Measurements from ENCODE around the gene SERPINA4.
A peak's percentile ranks its signal among the peaks of the same experiment; 100 is the strongest.
"Not testable (repeated sequence)": the region's sequence is repeated elsewhere in the genome, so short reads cannot be mapped to it uniquely, and the experiment has no call there.

SERPINA4 gene

DNA sequence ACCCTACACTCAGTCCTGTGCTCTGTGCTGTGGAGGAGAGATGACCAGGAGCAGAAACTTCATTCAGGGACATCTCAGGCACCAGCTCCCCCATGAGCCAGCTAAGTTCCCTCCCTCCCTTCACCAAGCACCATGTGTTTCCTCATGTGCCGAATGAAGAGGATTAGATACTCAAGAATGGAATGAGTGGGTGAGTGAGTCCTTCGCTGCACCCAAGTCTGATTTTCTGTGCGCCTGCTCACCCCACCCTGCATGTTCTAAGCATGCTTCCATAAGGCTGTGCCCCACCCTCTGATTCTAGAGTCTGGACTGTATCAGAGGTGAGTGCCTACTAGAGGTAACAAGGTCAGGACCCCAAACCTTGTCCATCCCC is 32.1 kb downstream of the SERPINA4 start:
- no peak for DNase-seq

DNA sequence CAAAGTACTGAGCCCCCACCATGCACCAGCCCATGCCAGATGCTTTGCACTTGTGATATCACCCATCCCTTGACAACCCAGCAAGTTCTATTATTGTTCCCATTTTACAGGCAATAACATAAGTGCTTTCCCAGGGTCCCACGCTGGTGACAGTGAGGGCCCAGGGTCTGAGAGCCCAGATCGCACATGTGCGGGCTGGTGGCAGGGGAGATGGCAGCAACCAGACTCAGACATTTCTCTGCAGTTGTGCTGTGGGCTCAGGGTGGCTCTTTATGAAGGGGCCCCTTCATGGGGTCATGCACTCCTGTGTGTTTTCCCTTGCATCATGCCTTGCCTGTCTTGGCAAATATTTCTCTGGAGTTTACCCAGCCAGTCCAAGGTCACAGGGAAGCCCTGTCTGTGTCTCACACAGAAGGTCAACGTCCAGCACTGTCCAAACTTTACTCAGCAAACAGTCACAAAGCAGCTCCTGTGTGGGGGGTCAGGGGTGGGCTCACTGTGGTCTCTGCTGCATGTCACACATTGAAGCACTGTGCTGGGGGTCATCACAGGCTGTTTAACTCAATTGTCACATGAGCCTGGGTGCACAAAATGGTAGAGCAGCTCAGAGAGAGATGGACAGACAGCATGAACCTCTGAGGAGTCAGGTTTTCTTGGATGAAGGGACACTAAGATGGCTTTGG is 32.6 kb downstream of the SERPINA4 start:
- no peak for DNase-seq

DNA sequence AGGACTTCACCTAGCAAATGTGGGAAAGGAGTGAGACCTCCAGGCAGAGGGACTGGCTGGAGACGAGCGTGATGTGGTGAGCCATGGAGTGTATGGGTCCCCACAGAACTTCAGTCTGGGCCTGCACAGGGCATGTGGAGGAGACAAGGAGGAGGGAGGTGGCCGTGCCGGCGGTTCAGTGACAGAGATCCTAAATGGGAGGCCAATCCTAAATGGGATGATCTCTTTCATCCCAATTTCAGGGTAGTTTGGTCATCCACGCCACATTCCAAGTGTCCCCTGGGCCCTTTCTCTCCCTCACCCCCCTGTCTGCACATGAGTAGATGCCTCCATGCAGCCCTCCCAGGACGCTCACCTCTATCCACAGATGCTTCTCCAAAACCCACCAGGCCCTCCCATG is 33.2 kb downstream of the SERPINA4 start:
- DNase-seq, result no peak

DNA sequence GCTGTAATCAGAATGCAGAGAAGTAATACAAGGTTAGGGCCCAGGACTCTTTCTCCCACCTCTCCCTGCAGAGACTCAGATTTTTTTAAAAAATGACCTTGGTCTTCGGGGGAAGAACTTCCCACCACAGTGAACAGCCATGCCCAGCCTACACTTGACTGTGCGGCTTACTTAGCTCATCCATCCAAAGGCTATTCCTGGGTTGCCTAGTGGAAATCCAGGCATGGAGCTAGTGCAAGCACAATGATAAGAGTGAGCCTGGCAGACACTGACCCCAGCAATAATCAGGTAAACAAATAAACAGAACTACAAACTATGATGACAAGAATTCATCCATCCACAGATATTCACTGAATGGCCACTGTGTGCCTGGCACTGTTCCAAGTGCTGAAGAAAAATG is 34.7 kb downstream of the SERPINA4 start:
- DNase-seq, result no peak

DNA sequence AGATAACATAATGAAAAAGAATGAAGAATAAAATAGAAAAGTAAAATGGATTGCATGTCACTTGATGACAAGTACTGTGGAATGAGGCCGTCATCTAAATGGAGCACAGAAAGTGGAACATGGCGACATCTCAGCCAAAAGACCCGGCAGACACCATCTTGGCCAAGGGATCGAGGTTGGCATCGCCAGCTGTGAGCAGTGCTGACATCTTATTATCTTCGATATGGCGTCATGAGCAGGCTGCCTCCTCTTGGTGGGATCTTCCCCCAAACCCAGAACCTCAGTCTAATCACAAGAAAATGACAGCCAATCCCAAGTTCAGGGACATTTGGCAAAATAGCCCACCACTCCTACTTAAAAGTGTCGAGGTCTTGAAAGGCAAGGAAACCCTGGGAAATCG is 35.1 kb downstream of the SERPINA4 start:
- no peak for DNase-seq

DNA sequence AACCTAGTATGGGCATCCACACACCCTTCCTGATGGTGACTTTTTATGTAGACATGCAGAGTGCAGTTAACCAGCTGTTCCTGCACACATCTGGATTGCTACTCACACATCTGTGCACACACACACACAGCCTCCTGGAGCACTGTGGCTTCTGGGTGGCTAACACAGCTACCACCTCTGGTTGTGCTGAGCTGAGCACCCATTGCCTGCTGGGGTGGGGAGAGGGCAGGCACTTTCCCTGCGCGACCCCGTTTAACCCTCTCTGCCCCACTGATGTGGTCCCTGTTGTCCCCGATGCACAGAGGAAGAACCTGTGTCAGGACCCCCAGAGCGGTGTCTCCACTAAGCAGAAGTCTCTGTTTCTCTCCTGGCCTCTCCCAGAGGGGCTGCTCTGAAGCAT is 36.5 kb downstream of the SERPINA4 start:
- DNase-seq, result no peak

DNA sequence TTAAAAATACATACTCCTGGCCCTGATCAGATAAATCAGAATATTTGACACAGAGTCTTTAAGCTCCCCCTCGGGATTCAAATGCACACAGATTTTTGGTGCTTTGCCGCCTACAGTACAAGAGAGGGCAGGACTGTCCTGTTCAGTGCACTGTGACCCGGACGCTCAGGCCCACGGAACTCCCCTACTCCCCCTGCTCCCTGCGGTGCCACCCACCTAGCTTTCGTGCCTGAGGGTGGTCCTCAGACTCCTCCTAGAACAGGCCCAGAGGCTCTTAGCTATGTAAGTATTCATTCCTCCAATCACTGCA is 37.2 kb downstream of the SERPINA4 start:
- DNase-seq, result no peak

DNA sequence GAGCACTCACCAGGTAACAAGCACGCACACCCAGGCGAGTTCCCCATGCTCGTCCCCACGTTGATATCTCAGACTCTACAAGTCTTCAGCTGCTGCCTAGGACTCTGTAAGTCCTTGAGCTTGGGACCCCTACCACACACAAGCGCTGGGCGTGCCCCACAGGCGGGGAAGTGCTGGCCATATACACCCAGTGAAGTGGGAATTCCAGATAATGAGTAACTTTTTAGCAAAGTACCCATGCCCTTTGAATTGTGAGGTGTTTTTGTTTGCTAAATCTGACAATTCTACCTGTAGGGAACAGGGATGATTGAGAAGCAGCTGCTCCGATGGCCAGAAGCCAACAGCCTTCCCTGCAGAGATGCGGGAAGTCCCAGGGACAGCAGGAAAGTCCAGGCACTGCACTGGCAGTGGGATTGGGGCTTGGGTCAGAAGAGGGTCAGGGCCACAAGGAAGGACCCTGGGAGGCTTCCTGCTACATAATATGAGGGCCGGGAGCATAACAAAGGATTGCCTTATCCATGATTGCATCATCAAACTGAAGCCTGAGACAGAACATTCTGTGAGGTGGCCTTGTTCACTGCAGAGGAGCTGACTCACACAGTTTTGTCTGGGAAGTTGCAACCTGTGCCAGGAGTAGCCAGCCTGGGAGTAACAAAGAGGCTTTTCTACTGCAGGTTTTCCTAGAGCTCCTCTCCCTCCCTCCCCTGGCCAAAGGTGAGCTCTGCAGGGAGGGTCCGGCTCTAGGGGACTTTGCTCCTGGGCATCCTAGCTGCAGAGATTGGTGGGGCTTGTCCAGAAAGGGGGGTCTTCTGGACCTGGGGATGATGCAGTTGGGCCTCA is 37.8 kb downstream of the SERPINA4 start:
- DNase-seq, result peak; percentile 97

DNA sequence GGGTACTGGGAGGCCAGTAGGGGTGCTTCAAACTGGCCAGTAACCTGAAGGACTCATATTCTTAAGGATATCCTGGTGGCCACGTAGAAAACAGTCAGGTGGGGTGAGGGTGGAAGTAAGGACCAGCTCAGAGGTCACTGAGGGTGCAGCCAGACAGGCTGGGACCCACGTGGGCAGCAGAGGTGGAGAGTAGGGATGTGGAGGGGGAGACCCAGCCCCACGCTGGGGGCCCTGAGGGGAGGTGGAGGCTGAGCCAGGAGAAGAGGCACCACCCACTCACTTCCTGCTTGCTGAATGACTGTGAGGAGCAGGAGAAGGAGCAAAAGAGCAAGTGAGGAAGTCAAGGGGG is 38.4 kb downstream of the SERPINA4 start:
- no peak for DNase-seq

DNA sequence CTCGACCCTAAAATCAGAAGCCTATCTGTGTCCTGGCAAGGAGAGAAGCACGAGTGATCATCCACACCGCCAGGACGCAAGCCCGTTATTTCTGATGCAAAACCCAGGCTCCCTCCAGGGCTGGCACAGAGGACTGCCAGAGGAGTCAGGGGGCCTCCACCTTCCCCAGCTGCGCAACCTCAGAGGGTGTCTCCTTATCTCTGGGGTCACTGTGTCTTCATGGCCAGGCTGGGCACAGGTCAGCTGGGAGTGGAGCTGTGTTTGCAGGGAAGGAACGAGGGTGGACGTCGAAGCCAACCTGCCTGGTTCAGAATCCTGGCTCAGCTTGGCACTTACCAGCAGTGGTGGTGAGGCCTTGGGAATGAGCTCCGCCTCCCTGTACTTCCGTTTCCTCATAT is 38.9 kb downstream of the SERPINA4 start:
- no peak for DNase-seq

DNA sequence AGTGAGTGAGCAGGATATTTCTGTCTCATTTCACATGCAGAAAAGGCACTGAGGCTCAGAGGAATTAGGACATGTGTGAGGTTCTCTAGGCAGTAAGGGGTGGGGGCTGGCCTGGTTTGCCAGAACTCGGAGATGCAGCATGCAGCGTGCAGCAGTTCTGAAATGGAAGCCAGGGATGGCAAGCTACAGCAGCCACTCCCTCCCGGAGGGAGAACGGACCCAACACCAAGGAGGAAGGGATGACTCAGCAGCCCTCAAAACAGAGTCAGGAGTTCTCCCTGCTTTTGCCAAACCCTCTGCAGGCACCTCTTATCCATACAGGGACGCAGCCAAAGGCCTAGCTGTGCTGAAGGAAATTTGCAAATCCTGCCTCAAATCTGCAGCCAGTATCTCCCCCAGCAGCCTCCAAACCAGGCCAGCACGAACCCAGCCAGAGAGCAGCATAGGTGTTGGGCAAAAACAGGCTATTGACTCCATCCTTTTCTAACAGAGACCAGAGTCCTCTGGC is 40.7 kb downstream of the SERPINA4 start:
- peak; percentile 89 for DNase-seq

DNA sequence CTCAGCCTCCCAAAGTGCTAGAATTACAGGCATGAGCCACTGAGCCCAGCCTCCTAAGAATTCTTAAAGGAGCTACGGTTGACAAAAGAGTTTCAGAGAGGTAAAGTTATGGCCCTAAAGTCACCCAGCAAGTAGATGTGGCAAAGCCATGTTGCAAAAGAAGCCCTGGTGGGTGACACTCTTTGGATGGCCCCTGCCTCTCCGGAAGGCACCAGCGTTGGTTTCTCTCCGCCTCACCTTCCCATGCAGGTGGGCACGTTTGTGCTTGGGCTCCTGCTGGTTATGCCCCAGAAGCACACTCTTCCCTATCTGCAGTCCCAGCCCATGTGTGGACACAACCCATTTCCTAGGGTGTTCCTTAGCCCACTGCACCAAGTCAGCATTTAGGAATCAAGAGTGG is 41.5 kb downstream of the SERPINA4 start:
- DNase-seq, result no peak

DNA sequence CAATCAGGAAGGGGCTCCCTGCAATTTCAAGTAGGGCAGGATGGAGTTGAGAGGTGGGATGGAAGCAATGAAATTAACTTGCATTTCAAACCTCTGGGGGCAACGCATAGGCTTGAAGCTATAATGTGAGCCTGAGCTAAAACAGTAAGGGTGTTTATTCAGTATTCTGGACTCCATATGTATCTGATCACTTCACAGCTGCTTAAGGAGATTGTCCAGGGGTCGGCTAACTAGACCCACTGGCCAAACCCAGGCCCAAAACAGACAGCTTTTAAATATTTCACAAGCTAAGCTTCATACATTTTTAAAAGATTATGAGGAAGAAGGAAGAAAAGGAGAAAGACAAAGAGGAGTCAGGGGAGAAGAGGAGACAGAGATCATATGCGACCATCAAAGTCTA is 44.1 kb downstream of the SERPINA4 start:
- no peak for DNase-seq

DNA sequence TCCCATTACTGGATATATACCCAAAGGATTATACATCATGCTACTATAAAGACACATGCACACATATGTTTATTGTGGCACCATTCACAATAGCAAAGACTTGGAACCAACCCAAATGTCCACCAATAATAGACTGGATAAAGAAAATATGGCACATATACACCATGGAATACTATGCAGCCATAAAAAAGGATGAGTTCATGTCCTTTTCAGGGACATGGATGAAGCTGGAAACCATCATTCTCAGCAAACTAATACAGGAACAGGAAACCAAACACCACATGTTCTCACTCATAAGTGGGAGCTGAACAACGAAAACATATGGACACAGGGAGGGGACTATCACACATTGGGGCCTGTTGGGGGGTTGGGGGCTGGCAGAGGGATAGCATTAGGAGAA is 47.7 kb downstream of the SERPINA4 start:
- not testable (repeated sequence) for DNase-seq

DNA sequence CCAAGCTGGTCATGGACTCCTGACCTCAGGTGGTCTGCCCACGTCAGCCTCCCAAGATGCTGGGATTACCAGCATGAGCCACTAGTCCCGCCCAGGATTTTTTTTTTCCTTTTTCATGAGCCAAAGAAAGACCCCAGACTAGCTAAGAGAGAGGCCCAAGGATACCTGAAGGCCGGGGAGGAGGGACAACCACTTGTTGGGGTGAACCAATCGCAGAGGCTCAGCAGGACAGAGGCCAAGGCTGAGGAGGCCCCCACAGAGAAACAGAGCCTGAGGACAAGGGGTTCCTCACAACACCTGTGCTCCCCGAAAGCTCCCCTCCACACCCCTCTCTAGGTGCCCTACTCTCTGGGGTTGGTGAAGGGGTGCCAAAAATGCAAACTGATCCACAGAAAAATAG is 49.9 kb downstream of the SERPINA4 start:
- DNase-seq, result no peak

DNA sequence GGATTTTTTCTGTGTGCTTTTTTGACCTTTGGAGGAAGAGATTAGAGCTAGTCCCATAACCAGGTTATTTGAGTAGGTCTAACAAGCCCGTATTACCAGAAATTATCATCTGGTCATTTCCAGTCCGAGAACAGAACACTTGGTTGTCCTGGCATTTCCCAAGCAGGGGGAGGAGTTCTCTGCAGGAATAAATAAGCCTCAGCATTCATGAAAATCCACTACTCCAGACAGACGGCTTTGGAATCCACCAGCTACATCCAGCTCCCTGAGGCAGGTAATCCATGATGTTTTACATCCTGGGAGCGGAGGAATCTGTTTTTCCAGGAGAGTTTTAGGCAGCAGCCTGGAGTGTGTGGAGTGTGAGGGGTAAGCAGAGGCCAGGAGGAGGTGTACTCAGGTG is 50.9 kb downstream of the SERPINA4 start, which contains the start of gene SERPINA3:
Gene SERPINA3 (plus strand): TSS at position 218 of the 400 bp plus-strand sequence. CDS start 2,051 bp downstream, outside the sequence.
- DNase-seq, result no peak

DNA sequence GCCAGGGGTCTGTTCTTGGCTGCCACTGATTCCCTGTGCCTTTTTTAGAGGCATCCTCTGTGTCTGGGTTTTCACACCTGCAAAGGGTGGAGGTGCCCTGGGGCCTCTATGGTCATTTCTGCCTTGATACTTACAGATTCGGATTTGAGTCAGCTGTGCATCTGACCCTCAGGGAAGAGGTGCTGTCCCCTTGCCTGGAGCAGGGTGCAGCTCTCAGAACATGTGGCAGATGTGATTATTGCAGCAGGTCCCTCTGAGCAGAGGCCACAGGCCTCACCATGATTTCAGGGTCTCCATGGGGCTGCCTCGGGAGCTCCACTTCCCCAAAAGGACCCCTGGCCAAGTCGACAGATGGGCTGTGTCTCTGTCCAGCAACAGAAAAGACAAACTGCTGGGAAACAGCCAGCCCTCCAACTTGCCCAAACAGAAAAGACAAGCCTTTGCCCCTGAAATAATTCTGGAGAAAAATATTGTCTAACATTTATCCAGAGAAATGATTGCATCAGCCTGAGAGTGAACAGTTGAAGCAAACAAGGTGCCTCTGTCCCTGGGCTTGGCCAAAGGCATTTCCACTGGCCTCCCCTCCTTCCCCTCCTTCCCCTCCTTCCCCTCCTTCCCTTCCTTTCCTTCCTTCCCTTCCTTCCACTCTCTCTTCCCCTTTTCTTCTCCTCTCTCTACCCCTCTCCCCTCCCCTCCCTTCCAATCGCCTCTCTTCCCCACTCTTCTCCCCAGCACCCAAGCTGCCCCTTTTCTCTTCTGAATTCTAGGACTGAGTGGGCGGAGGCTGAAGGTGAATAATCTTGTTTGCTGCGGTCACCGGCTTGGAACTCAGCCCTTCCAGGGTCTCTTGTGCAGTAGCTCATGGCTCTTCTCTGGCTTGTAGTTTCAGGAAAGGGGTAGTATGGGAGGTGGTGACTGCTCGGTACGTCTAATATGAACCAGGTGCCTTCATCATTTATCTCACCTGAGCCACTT is 51.6 kb downstream of the SERPINA4 start:
- DNase-seq, result no peak

DNA sequence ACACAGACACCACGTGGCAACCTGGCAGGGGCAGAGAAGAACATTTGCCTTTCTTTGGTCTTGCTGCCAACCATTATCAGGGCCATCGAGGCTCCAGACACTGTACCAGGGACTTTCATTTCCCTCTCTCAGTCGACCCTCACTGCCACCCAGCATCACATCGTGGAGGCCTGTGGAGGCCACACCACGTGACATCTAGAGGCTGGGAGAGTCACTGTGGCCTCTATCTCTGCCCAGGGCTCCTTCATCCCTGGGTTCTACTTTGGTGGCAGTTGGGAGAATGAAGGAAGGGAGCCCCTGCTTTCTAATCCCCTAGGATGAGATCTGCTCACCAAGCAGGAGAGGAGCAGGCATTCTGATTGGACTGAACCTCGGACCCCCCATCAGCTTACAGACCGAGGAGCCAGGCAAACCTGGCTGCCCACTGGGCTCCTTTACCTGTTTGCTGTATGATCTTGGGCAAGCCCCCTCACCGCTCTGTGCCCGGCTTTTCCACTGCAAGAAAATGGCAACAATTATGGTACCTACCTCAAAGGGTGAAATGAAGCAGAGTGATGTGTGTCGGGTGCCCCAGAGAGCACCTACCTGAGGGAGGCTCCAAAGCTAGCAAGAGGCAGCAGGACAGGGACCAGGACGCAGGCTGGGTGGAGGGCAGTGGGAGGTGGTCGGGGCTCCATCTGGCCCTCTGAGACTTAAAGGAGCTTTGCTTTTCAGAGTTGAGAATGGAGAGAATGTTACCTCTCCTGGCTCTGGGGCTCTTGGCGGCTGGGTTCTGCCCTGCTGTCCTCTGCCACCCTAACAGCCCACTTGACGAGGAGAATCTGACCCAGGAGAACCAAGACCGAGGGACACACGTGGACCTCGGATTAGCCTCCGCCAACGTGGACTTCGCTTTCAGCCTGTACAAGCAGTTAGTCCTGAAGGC is 52.7 kb downstream of the SERPINA4 start:
- no peak for DNase-seq

DNA sequence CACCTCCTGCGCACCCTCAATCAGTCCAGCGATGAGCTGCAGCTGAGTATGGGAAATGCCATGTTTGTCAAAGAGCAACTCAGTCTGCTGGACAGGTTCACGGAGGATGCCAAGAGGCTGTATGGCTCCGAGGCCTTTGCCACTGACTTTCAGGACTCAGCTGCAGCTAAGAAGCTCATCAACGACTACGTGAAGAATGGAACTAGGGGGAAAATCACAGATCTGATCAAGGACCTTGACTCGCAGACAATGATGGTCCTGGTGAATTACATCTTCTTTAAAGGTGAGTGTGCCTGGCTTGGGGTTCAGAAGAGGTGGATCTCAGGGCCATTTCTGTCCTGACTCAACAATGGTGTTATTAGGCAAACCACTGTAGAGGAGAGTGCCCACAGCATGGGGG is 53.6 kb downstream of the SERPINA4 start:
- no peak for DNase-seq

DNA sequence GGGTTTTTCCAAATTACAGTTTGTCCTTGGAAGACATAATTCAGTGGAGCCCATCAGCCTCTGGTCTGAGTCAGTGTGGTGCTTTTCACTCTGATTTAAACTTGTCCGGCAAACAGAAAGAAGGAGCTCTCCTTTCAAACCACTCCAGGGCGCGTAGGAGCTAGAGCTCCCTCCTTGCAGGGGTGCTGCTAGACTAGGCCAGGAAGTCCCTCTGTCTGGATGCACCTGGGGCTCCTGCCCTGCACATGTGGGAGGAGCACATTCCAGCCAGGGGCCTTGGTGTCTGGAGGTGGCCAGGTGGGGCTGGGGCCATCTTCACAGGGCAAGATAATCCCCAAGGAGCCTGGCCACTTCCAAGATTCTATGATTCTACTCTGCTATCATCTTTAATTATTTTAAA is 54.0 kb downstream of the SERPINA4 start:
- DNase-seq, result no peak

DNA sequence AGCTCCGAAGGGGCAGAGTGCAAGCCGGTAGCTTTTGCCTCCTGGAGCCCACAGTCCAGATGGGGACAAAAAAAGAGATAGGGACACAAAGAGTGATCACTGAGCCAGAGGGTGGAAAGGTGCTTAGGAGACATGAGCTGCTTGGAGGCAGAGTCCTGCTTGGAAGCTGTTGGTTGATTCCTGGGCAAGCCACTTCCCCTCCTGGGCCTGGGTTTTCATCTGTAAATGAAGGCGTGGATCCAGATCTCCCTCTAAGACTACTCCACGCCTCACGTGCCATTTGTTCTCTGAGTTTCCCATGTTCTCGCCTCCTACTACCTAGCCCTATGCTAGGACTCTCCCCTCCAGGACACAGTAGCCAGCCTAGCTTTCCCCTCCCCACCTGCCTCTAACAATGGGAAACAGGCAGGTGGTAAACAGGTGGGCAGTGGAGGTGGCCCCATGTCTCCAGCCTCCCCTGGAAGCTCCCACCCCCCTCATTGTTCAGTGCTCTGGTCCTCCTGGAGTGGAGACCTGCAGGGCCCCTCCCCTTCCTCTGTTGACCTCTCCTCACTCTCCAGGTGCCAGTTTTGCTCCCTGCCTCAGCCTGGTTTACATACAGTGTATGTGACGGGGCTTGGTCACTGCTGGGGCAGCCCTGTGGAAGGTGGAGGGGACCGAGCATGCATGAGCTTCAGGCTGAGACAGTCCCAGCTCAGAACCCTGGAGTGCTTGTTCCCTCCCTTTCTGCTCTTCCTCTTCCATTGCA is 54.8 kb downstream of the SERPINA4 start:
- no peak for DNase-seq
